GM21447 (cell line): Measurements from ENCODE around the gene RIPK3.
"Not testable (repeated sequence)": the region's sequence is repeated elsewhere in the genome, so short reads cannot be mapped to it uniquely, and the experiment has no call there.

ENCODE experiments used
- ATAC-seq: cut with Tn5 transposase; IDR thresholded peaks from one replicate; pipeline ENCODE4 v1.9.1; 2021; ENCODE audit not compliant: unreplicated experiment

RIPK3 gene

GRCh38 chr14:24339284-24340151 lies at the start of gene RIPK3:
RIPK3 (minus strand) TSS chr14:24339991; CDS start chr14:24339826, 165 bp downstream.
- ATAC-seq, result peak; percentile 92

DNA sequence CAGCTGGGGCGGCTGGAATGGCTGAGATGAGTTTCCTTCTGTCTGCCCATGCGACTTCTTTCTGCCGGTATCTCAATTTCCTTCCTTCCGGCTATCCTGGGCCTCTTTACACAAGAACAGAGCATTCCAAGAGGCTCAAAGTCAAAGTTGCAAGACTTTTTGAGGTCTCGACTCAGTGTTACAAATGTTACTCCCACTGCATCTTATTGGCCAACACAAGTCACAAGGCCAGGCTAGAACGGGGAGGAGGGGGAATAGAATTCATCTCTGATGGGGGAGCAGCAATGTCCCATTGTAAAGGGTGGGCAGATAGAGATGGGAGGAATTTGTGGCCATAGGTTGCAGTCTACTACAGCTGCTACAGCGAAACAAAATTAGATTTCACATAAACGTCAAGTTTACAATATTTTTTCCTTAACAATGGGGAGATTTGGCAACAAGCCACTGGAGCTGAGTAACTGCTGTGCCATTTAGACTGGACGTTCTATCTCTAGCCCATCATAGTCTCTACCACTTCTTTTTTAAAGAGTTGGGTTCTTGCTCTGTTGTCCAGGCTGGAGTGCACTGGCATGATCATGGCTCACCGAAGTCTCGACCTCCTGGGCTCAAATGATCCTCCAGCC lies 49.5 kb upstream of the RIPK3 start:
- ATAC-seq, result no peak

- no peak for ATAC-seq
These were observed 48.8 kb upstream of the RIPK3 start for GRCh38 chr14:24388474-24389179.

DNA sequence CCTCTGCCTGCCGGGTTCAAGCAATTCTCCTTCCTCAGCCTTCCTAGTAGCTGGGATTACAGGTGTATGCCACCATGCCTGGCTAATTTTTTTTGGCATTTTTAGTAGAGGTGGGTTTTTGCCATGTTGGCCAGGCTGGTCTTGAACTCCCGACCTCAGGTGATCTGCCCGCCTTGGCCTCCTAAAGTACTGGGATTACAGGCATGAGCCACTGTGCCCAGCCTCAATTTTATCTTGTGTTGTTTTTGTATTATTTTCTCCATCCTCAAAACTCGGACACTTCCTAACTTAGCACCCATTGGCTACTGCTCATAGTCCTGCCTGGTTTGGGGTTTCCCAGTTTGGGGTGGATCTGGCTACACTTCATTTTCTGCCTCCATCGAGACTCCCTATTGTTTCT lies 47.8 kb upstream of the RIPK3 start:
- not testable (repeated sequence) for ATAC-seq

DNA sequence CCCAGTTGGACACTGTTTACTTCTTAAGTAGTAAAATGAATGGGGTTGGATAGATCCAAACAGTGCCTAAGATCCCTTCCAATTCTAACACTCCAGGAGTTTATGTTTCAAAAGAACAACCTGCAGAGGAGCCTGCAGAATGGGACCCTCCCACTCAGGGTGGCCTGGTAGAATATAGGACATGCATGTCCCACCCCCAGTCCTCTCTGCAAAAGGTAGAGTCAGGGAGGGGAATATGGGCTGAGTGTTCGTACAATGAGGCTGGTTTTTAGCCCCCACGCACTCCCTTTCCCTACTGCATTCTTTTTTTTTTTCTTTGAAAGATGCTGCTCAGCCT lies 47.2 kb upstream of the RIPK3 start:
- ATAC-seq, result no peak

- ATAC-seq, result no peak
These were observed 45.7 kb upstream of the RIPK3 start for GRCh38 chr14:24385524-24385923.

DNA sequence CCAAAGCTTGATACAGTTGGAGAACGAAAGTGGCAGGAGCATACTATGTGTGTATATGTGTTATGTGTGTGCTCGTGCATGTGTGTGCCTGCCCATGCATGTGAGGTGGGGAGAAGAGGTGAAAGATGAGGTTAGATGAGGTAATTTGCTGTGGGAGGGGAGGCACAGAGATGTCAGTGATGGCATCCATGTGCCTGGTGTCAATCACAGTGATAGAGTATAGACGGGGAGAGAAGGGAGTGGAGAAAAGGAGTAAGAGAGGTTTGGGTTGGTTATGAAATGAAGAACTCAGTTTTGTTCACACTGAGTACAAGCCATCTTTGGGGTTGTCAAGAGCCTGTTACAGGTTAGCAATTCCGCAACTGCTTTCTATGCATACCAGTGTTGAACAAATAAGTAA lies 44.4 kb upstream of the RIPK3 start:
- no peak for ATAC-seq

- no peak for ATAC-seq
These were observed 42.2 kb upstream of the RIPK3 start for GRCh38 chr14:24382064-24382371.

- ATAC-seq, result no peak
These were observed 41.7 kb upstream of the RIPK3 start for GRCh38 chr14:24381363-24382063.

DNA sequence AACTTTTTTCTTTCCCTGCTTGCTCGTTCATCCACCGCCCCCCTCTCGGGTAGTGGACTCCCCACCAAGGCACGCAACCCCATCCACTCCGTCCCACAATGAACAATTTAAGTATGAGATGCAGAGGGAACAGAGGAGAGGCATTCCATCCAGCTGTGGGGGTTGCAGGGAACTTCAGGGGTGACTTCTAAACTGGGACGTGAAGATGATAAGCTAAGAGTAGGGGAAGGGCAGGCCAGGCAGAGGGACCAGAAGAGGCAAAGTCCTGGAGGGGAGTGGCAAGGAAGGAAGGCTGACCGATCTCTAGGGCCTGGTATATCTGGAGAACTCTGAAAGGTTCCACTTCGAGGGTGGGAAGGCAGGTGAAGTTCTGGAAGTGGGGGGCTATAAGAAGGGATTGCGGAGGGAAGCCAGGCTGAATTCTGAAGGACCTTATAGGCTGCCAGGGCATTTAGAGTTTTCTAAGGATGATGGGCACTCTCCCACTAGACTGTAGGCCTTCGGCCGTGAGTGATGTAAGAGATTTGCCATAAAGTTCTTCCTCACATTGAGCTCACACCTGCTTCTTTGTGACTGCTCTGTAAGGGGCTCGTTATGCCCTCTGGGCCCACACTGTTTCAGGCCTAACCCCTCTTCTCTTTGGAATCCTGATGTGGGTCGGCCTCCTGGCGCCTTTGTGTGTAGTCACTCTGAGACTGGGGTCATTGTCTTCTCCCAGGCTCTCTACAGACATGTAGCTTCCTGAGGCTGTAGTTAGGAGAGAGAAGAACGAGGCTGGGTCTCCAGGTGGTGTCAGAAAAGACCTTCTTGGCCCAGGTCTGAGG lies 40.3 kb upstream of the RIPK3 start:
- ATAC-seq, result no peak

- no peak for ATAC-seq
These were observed 39.5 kb upstream of the RIPK3 start for GRCh38 chr14:24378981-24379906.

DNA sequence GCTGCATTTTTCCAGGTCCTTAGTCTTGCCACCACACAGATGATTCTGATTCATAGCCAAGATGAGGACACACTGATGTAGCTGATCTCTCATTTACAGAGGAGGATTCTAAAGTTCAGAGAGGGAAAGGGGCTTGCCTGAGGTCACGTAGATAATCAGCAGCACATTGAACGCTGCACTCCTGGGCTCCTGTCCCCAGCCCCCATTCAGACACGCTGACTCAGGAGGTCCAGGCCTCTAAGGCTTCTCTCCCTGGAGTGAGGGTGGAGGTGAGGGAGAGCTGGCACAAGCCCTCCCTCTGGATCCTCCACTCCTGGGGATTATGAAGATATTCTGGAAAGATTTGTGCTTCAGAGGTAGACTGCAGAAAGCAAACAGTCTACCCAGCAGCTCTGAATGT lies 38.5 kb upstream of the RIPK3 start:
- ATAC-seq, result no peak

DNA sequence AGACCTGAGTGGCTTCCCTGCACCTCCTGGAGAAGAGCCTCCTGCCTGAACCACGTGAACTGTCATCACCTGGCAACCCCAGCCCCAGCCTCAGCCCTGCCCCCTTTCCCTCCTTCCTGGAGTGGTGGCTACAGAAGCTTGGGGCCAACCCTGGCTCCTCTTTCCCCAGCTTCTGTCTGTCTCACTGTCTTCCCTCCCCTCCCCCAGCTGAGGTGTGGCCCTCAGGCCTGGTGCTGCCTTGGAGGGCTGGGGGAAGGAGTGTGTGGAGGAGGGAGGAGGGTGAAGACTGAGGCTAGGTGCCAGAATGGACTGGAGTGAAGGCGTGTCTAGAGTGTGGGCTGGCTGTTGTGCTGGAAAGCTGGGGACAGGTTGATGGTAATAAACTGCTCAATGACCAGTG lies 37.9 kb upstream of the RIPK3 start:
- ATAC-seq, result no peak

- ATAC-seq, result no peak
These were observed 37.3 kb upstream of the RIPK3 start for GRCh38 chr14:24377126-24377525.

GRCh38 chr14:24376448-24377070 lies 36.8 kb upstream of the RIPK3 start:
- no peak for ATAC-seq

DNA sequence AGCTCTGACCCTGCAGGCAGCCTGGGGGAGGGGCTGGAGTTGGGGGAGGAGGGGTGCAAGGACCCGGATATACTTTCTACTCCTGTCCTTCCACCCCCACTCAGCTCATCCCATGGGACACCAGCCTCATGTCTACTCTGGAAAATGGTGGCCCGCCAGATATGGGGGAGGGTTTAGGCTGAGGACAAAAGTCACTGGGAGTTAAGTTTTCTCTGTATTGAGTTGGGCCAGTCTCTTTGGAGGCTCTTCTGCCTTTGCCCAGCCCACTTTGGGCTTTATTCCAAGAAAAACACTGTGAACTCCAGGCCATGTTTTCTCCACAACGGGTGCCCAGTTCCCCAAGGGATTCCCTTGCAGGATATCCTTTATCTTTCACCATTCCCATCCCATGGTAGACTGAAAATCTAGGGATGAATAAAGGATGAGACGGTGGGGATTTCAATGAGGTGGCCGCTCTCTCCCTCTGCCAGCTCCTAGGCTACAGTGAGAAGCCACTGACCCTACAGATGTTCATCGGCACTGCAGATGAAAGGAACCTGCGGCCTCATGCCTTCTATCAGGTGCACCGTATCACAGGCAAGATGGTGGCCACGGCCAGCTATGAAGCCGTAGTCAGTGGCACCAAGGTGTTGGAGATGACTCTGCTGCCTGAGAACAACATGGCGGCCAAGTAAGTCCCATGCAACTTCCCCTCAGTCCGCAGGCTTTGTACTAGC lies 33.1 kb upstream of the RIPK3 start:
- ATAC-seq, result no peak

- ATAC-seq, result not testable (repeated sequence)
These were observed 31.8 kb upstream of the RIPK3 start for GRCh38 chr14:24371605-24372004.

GRCh38 chr14:24370748-24371147 lies 31.0 kb upstream of the RIPK3 start:
- no peak for ATAC-seq
